Measurements from ENCODE around the gene FER1L5.
A peak's percentile ranks its signal among the peaks of the same experiment; 100 is the strongest.

- TF ChIP-seq POLR2A (IDR thresholded peaks at IDR 0.05; ENCODE audit: low read depth, low read length) (no peak), TAF1 (IDR thresholded peaks at IDR 0.05; ENCODE audit: low read depth, low read length) (no peak), POLR2AphosphoS5 (IDR thresholded peaks at IDR 0.05; ENCODE audit: low read depth, low read length) (no peak), SPI1 (IDR thresholded peaks at IDR 0.05; ENCODE audit: low read depth, low read length) (0 out of 2 replicates have a peak, but pooled peaks have one; percentile 1), PAX5 (IDR thresholded peaks at IDR 0.05; ENCODE audit: insufficient read depth, low read length, severe bottlenecking) (no peak), POU2F2 (IDR thresholded peaks at IDR 0.05; ENCODE audit: low read depth, low read length) (no peak)
Measured at GRCh38 chr2:96737831-96738230, 95.3 kb downstream of the FER1L5 start.

Measured in GM12891 (cell line).